ENCODE measurements around the gene ACOXL. TPM values are rescaled to one million over a fixed set of nuclear protein-coding genes. Genes with fewer than 3 reads are reported as not detected.
A peak's percentile ranks its signal among the peaks of the same experiment; 100 is the strongest.

ACOXL gene
- total and polyA plus RNA-seq, 9 of the 15 experiments (the other 6 are each of a cell fraction or from before 2014, with no cell fraction given), result 0.31 to 0.56 TPM; not detected in 7

DNA sequence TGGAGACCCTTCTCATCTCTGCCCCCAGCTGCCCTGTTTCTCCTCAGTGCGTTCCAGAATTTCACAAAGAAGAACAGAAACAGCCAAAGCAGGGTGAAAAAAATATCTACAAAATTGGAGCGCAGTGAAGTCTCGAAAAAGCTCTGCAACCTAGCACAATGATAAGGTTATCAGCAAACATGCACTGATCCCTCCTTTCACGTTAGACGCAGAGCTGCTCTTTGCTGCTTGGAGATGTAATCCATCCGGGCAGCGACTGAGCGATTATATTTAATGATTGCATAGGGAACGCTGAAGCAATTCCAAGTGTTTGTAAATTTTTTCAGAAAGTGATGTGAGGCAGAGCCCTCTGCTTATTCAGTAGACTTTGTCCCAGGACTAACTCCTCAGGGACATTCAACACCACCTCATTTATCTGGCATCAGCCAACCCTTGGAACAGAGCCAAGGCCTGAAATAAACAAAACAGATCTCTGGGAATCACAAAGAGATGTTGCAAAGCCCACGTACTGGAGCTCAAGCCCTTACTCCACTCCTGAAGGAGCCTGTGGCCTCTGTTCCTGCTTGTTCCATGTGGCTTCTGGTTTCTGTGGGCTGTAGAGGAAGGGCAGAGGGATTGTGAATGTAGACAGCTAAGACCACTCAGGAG is 215.8 kb downstream of the ACOXL start:
- FAIRE-seq (no peak), ATAC-seq (no peak), DNase-seq (ENCODE audit: extremely low read depth in 1 of 4, low spot score in 3 of 4) (peak in 1 of 4 experiments; percentile 11)
- CTCF ChIA-PET (ENCODE audit: low intra/inter-chr PET ratio), result no interaction called here
- H3K36me3 ChIP-seq (ENCODE audit: control insufficient read depth, insufficient read depth, low read length), result no peaks in the 10 kb centered on the region
- H3K9me3 ChIP-seq (replicated peaks; ENCODE audit: control insufficient read depth, insufficient read depth, low read depth, low read length), result no peaks in the 10 kb centered on the region
- 2% methylated on average over 10 of the region's 10 CpGs for WGBS (ENCODE audit: insufficient coverage, low coverage, missing lambda C conversion rate)
- TF ChIP-seq NFIC (IDR thresholded peaks at IDR 0.05) (peak; percentile 59), DMBX1 (CRISPR knock-in tag; IDR thresholded peaks at IDR 0.05; ENCODE audit: borderline replicate concordance) (no peak)
- TF ChIP-seq, protein P1, sequence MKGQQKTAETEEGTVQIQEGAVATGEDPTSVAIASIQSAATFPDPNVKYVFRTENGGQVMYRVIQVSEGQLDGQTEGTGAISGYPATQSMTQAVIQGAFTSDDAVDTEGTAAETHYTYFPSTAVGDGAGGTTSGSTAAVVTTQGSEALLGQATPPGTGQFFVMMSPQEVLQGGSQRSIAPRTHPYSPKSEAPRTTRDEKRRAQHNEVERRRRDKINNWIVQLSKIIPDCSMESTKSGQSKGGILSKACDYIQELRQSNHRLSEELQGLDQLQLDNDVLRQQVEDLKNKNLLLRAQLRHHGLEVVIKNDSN (CRISPR knock-in tag; IDR thresholded peaks at IDR 0.05), result no peak
- intact Hi-C loops (cut with micrococcal nuclease) (no loop called here), in situ Hi-C loops (cut with MboI) (no loop called here)
- POLR2A ChIA-PET, result interaction anchor here (0.7 kb wide), 1 partner anchor 10 kb away, joined by 6 read pairs; no protein-coding TSS in a partner anchor
- H3K27ac ChIP-seq (ENCODE audit: extremely low read depth, low read depth, low read length), result no peak overlapping the region
- no peaks in the 10 kb centered on the region for H3K79me2 ChIP-seq (ENCODE audit: control insufficient read depth, insufficient read depth, low read length)
- H3K9me1 ChIP-seq (ENCODE audit: control insufficient read depth, insufficient read depth, low read length), result peaks cover 2% of the 10 kb centered on the region
- no peak overlapping the region for H3K4me3 ChIP-seq
- H2AFZ ChIP-seq (ENCODE audit: low read depth, low read length), result no peak overlapping the region
- H4K20me1 ChIP-seq (replicated peaks; ENCODE audit: control insufficient read depth, insufficient read depth, low read length), result no peaks in the 10 kb centered on the region
- H3K4me2 ChIP-seq (ENCODE audit: insufficient read depth, low read length), result no peak overlapping the region
- BruUV-seq (replicated peaks), result no TSS peak
- peaks cover 0 to 14% of the 10 kb centered on the region in 2 experiments; a peak in 4 of 5 replicates for H3K27me3 ChIP-seq (ENCODE audit: control insufficient read depth in 2 of 2, insufficient read depth in 2 of 2, low read length in 2 of 2)
- H3K9ac ChIP-seq (ENCODE audit: insufficient read depth in 1 of 2, low read depth in 2 of 2, low read length in 2 of 2), result no peak overlapping the region
- H3K4me1 ChIP-seq (replicated peaks in 1 of 2; ENCODE audit: control insufficient read depth in 2 of 2, insufficient read depth in 2 of 2, low read length in 2 of 2), result 0 out of 5 replicates have a peak, but pooled peaks cover 0 to 3% of the 10 kb centered on the region in 2 experiments

DNA sequence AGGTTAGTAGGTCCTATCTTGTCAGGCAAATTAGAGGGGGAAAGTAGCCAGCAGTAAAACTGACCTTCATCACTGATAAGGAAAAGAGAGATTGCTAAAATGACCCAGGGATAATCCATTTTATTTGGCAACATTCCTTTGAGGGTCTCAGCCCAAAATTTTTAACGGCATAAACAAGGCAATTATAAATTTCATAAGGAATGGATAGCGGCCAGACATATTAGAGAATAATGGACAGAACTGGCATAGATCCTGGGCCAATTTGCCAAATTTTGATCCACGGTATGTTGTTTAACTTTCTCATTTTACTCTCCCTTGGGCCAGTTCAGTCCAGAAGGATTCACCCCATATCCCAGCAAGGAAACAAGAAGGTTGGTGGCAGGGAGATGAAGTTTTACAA is 217.9 kb downstream of the ACOXL start:
- Histone ChIP-seq H3K79me2 (ENCODE audit: control insufficient read depth, insufficient read depth, low read length) (no peaks in the 10 kb centered on the region), H3K36me3 (ENCODE audit: control insufficient read depth, insufficient read depth, low read length) (no peaks in the 10 kb centered on the region), H3K4me2 (ENCODE audit: insufficient read depth, low read length) (no peak overlapping the region), H2AFZ (ENCODE audit: low read depth, low read length) (no peak overlapping the region), H3K4me1 (replicated peaks in 1 of 2; ENCODE audit: control insufficient read depth in 2 of 2, insufficient read depth in 2 of 2, low read length in 2 of 2) (0 out of 5 replicates have a peak, but pooled peaks cover 0 to 3% of the 10 kb centered on the region in 2 experiments), H3K9ac (ENCODE audit: insufficient read depth in 1 of 2, low read depth in 2 of 2, low read length in 2 of 2) (no peak overlapping the region), H3K27ac (ENCODE audit: extremely low read depth, low read depth, low read length) (no peak overlapping the region), H4K20me1 (replicated peaks; ENCODE audit: control insufficient read depth, insufficient read depth, low read length) (no peaks in the 10 kb centered on the region), H3K9me1 (ENCODE audit: control insufficient read depth, insufficient read depth, low read length) (peaks cover 2% of the 10 kb centered on the region), H3K4me3 (no peak overlapping the region), H3K9me3 (replicated peaks; ENCODE audit: control insufficient read depth, insufficient read depth, low read depth, low read length) (no peaks in the 10 kb centered on the region), H3K27me3 (ENCODE audit: control insufficient read depth in 2 of 2, insufficient read depth in 2 of 2, low read length in 2 of 2) (peaks cover 0 to 16% of the 10 kb centered on the region in 2 experiments; a peak in 4 of 5 replicates)
- in situ Hi-C loops (cut with MboI) (no loop called here), intact Hi-C loops (cut with micrococcal nuclease) (no loop called here)
- CTCF ChIA-PET (ENCODE audit: low intra/inter-chr PET ratio), result no interaction called here
- WGBS (ENCODE audit: insufficient coverage, low coverage, missing lambda C conversion rate), result 0% methylated on average over 3 of the region's 3 CpGs
- POLR2A ChIA-PET, result no interaction called here
- ATAC-seq (no peak), DNase-seq (ENCODE audit: extremely low read depth in 1 of 4, low spot score in 3 of 4) (no peak), FAIRE-seq (no peak)
- no TSS peak for BruUV-seq (replicated peaks)
- no peak for TF ChIP-seq SMARCA5 (IDR thresholded peaks at IDR 0.05)
- TF ChIP-seq, protein P2, sequence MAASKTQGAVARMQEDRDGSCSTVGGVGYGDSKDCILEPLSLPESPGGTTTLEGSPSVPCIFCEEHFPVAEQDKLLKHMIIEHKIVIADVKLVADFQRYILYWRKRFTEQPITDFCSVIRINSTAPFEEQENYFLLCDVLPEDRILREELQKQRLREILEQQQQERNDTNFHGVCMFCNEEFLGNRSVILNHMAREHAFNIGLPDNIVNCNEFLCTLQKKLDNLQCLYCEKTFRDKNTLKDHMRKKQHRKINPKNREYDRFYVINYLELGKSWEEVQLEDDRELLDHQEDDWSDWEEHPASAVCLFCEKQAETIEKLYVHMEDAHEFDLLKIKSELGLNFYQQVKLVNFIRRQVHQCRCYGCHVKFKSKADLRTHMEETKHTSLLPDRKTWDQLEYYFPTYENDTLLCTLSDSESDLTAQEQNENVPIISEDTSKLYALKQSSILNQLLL (CRISPR knock-in tag; IDR thresholded peaks at IDR 0.05; ENCODE audit: borderline replicate concordance), result no peak
- TF ChIP-seq HCFC1 (IDR thresholded peaks at IDR 0.05; ENCODE audit: low read depth, low read length), result no peak
- TF ChIP-seq, protein P3, sequence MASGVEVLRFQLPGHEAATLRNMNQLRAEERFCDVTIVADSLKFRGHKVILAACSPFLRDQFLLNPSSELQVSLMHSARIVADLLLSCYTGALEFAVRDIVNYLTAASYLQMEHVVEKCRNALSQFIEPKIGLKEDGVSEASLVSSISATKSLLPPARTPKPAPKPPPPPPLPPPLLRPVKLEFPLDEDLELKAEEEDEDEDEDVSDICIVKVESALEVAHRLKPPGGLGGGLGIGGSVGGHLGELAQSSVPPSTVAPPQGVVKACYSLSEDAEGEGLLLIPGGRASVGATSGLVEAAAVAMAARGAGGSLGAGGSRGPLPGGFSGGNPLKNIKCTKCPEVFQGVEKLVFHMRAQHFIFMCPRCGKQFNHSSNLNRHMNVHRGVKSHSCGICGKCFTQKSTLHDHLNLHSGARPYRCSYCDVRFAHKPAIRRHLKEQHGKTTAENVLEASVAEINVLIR (CRISPR knock-in tag; IDR thresholded peaks at IDR 0.05), result no peak
- no peak for TF ChIP-seq CTBP1 (IDR thresholded peaks at IDR 0.05; ENCODE audit: borderline replicate concordance)
- TF ChIP-seq, protein P4, sequence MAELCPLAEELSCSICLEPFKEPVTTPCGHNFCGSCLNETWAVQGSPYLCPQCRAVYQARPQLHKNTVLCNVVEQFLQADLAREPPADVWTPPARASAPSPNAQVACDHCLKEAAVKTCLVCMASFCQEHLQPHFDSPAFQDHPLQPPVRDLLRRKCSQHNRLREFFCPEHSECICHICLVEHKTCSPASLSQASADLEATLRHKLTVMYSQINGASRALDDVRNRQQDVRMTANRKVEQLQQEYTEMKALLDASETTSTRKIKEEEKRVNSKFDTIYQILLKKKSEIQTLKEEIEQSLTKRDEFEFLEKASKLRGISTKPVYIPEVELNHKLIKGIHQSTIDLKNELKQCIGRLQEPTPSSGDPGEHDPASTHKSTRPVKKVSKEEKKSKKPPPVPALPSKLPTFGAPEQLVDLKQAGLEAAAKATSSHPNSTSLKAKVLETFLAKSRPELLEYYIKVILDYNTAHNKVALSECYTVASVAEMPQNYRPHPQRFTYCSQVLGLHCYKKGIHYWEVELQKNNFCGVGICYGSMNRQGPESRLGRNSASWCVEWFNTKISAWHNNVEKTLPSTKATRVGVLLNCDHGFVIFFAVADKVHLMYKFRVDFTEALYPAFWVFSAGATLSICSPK (IDR thresholded peaks at IDR 0.05; ENCODE audit: borderline replicate concordance), result no peak

Measured in K562 (cell line).